GM23248 (cell line): Measurements from ENCODE around the gene GOLGA3.

ENCODE experiments used
- EZH2 ChIP-seq: fragments of 200-600 bp; sonication (generic); IDR thresholded peaks from 2 replicates; pipeline ENCODE4 v1.6.1; 2018; ENCODE audit warnings: antibody characterized with exemption, mild to moderate bottlenecking; ENCODE audit not compliant: insufficient read depth, poor library complexity, severe bottlenecking
- EZH2phosphoT487 ChIP-seq: fragments of 200-600 bp; sonication (generic); IDR thresholded peaks from 2 replicates; pipeline ENCODE4 v1.6.1; 2018; ENCODE audit warnings: antibody characterized with exemption, moderate library complexity, mild to moderate bottlenecking, low read depth; ENCODE audit not compliant: insufficient read depth

DNA sequence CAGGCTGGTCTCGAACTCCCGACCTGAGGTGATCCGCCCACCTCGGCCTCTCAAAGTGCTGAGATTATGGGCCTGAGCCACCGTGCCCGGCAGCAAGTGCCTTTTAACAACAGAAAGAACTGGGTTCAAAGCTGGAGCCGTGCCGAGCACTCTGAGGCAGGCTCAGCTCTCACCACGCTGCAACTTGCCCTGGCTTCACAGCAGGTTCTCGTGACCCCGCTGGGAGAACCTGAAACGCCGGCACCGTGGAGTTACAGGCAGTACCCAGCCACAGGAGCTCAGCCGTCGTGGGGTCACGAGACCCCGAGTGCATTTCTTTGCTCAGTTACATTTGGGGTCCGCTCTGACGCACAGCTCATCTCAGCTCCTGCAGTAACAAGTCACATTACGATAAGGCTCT is 14.4 kb downstream of the GOLGA3 start:
- TF ChIP-seq EZH2 (no peak), EZH2phosphoT487 (no peak)
